ENCODE data around the gene PRKAA1.
A peak's percentile ranks its signal among the peaks of the same experiment; 100 is the strongest.
"Not testable (repeated sequence)": the region's sequence is repeated elsewhere in the genome, so short reads cannot be mapped to it uniquely, and the experiment has no call there.

Gene PRKAA1

DNA sequence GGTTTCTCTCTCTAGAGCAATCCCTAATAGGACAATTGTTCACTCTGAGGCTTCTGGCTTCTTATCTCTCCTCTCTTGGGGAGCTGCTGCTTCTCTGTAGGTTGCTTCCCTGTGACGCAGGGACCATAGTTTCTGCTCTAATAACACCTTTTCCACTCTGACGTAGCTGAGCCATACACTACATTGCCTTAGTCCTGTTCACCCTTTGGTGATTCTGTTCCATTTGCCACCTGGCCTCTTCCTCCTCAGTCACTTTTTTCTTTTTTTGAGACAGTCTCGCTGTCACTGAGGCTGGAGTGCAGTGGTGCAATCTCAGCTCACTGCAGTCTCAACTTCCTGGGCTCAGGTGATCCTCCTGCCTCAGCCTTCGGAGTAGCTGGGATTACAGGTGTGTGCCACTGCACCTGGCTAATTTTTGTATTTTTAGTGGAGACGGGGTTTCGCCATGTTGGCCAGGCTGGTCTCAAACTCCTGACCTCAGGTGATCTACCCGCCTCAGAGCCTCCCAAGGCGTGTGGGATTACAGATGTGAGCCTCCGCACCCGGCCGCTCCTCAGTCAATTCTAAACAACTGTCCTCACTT lies 27.4 kb upstream of the PRKAA1 start:
- DNase-seq = not testable (repeated sequence)

DNA sequence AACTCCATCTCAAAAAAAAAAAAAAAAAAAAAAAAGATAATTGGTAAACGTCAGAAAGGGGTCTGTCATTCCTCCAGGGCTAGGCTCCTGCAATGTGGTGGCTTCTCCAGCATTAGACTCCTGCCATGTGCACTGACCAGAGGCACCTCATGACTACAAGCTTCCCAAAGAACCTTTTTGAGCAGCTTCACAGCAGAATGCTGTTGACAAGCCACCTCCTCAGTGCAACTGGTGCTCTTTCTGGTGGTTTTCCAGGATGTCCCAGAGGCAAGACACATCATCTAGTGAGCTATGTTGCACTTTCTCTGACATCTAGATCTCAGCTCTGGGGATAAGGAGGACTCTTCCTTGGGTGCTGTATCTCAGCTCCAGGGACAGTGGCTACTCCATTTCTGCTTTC lies 25.3 kb upstream of the PRKAA1 start:
- no peak for DNase-seq

DNA sequence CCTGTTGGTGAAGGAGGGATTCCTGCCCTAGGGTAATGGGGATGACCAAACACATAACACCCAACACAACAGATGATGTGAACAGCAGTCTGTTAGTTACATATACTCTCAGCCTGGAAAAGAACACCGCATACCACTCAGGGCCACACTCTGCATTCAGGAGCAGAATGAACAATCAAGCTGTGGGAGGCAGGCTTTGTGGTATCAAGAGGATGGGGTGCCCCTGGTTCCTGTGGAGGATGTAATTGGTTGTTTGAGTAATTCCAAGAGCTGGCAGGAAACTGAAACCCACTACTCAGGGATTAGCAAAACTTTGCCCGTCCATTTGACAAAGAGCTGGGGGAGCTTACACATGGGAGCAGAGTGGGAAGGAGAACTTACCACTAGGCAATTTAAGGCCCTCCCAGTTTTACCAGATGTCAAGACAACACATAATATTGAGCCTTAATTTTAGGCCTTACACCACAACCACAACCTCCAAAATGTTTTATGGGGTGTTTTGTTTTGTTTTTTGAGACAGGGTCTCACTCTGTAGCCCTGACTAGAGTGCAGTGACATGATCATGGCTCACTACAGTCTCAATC lies 15.6 kb upstream of the PRKAA1 start:
- no peak for DNase-seq

DNA sequence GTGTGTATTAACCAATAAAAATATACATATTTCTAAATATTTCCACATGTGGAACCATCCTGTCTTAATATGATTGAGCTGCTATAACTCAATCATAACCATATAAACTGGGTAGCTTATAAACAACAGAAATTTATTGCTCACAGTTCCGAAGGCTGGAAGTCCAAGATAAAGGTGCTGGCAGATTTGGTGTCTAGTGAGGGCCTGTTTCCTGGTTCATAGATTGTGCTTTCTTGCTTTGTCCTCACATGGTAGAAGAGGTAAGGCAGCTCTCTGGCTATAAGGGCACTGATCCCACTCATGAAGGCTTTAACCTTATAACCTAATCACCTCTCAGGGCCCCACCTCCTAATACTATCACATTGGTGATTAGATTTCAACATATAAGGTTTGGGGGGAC lies 14.0 kb upstream of the PRKAA1 start:
- no peak for DNase-seq

DNA sequence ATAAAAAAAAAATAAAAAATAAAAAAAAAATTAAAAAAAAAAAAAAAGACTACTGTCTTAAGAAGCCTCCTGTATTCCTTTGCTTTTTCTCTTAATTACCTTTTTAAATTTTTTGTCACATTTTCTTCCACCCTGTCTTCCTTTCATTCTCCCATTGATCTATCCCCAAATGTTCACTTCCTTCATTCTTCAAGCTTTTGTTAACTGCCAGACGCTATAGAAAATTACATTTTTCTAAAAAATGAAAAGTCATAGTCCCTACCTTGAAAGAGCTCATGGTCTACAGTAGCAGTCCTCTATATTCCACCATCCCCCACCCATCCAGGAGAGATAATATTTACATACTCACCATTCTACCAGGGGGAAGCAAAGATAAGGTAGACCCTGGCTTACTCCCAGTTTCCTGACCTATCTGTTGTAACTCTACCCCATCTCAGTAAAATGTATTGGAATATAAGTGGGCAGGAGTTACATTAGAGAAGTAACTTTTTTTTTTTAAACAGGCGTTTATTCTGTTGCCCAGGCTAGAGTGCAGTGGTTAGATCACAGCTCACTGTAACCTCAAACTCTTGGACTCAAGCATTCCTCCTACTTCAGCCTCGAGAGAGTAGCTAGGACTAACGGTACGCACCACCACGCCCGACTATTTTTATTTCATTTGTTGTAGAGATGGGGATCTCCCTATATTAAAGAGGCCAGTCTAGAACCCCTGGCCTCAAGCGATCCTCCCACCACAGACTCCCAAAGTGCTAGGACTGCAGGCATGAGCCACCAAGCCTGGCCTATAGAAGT lies 3.8 kb upstream of the PRKAA1 start:
- no peak for DNase-seq

DNA sequence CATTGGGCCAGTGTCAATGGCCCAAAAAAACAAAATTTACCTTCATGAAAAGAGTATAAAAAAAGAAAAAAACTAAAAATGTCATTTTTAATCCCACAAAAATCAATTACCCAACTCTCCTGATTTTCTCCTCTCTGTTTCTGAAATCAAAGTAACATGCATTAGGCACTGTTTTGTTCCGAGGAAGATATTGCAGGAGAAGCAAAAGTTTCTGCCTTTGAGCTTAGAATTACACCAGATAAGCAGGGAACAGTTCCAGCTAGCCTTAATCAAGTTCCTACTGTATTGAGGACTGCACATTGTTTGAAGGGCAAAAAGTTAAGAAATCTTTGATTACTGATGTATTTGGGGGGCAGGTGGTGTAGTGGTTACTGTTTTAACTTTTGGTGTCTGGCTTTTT lies 1.1 kb upstream of the PRKAA1 start:
- DNase-seq = peak; percentile 12

DNA sequence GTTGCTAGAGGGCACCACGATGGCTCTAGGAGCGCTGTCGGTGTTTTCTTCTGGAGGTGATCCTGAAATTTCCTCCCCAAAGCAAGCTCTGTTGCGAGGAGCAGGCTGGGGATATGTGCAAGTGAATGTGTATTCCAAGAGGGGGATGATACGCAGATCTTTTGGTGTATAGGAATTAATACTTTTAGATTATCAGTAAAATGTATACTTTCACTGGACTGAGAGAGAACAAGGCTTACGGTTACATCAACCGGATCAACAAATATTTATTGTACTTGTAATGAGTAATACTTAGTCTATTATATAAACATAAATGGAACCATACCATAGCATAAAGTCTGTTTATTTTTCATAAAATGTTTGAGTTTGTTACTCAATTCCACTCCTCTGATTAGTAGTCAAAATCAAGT lies 632 bp upstream of the PRKAA1 start:
- no peak for DNase-seq

DNA sequence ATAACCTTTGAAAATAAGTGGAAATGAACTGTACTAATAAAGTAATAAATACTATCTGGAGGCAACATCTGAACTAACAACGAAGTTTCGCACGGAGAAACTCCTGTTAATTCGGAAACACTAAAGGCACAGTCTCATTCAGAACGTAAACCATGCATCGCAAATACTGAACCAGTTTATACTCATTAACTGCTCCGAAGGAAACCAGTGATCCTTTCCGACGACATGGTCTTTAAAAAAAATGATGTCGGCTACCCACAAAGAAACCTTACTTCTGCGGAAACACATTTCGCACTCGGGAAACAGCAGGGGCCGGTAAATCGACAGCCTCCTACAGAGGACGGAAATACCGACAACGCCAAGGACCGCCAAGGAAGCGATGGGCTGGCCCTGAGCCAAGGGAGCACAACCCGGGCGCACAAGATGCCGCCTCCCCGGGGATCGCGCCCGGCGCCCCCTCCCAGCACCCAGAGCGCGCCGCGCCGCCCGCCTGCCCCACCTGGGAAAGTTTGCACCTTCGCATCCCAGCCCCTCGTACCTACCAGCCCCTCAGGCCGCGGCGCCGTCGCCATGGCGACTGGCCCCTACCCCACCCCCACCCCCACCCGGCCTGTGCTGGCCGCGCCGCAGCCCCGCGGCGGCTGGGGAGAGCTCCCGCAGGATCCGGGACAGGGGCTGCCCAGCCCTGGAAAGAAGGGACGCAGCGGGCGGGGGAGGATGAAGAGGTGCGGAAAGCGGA lies 732 bp downstream of the PRKAA1 start:
- peak; percentile 85 for DNase-seq

DNA sequence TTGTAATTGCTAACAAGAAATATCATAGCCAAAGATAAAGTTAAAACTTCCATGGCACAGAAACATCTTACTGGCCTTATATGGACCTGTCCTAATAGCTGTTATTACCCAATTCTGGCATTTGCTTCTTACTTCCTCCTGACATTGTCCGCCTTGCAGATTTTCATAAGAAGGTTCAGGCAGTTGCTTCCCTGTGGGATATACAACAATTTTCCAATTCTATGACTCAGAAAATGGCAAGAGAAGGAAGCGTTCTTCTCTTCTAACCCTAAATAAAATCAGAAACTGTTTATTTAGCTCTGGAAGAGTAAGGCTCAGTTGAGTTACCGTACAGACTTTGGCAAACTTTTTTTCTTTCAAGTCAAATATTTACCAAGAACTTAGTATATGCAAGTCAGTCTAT lies 1.7 kb downstream of the PRKAA1 start:
- DNase-seq = peak; percentile 41

DNA sequence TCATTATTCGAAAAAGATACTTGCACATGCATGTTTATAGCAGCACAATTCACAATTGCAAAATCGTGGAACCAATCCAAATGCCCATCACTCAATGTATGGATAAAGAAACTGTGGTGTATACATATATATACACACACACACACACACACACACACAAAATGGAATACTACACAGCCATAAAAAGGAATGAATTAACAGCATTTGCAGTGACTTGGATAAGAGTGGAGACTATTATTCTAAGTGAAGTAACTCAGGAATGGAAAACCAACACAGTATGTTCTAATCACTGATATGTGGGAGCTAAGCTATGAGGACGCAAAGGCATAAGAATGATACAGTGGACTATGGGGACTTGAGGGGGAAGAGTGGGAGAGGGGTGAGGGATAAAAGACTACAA lies 3.3 kb downstream of the PRKAA1 start:
- DNase-seq = not testable (repeated sequence)

DNA sequence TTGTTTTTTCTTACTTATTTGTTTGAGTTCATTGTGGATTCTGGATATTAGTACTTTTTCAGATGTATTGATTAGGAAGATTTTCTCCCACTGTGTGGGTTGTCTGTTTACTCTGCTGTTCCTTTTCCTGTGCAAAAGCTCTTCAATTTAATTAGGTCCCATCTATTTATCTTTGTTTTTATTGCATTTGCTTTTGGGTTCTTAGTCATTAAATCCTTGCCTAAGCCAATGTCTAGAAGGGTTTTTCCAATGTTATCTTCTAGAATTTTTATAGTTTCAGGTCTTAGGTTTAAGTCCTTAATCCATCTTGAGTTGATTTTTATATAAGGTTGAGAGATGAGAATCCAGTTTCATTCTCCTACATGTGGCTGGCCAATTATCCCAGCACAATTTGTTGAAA lies 3.8 kb downstream of the PRKAA1 start:
- DNase-seq = not testable (repeated sequence)

DNA sequence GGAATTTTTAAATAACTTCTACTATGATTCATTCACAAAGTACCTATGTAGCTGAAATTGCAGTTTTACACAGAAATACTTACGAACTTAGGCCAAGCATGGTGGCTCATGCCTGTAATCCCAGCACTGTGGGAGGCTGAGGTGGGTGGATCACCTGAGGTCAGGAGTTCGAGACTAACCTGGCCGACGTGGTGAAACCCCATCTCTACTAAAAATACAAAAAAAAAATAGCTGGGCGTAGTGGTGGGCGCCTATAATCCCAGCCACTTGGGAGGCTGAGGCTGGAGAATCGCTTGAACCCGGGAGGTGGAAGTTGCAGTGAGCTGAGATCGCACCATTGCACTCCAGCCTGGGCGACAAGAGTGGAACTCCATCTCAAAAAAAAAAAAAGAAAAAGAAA lies 5.5 kb downstream of the PRKAA1 start:
- DNase-seq = not testable (repeated sequence)

DNA sequence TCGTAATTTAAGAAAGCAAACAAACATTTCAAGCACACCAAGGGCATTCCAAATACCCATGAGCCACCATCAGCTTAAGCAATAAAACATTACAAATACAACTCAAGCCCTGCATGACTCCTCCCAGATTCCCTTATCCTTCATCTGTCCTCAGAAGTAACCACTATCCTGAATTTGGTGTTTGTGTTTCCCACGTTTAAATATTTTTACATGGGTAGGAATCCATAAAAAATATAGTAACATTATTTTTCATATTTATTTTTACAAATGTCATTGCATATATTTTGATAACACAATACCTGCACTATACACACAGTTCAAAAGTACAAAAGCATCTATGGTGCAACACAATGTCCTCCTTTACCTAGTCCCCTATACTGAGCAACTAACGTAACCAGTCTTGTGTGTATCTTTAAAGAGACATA lies 6.4 kb downstream of the PRKAA1 start:
- DNase-seq = peak; percentile 10

DNA sequence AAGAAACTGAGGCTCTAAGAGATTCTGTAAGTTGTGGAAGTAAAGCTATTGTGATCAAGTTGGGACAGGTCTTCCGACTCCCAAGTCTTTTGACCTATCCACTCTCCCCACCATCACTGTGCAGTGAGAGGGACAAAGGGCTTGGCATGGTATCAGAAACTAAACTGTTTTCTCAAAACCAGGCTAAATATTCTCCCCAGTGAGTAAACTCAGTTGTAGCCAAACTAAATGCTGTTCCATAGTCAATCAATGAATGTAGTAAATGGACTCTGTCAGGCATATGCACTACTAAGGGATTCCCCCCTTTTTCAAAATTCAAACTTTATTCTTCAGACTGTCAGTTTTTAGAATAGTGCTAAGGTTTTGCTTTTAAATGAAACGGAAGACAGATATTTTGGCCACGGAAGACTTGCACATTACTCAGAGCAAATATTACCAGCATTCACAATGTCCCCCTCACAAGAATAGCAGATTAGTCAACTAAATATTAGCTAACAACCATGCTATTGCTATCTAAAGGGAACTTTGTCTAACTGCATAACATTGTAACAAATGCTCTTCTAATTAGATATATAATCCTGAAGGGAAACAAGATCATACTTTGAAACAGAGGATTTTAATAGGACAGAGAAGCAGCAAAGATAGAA lies 7.1 kb downstream of the PRKAA1 start:
- DNase-seq = no peak

DNA sequence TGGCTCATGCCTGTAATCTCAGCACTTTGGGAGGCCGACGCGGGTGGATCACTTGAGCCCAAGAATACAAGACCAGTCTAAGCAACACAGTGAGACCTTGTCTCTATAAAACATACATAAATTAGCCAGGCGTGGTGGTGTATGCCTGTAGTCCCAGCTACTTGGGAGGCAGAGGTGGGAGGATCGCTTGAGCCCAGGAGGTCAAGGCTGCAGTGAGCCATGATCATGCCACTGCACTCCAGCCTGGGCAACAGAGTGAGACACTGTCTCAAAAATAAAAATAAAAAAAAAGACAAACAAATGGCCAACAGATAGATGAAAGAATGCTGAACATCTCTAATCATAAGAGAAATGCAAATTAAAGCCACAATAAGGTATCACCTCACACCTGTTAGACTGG lies 9.2 kb downstream of the PRKAA1 start:
- DNase-seq = not testable (repeated sequence)

DNA sequence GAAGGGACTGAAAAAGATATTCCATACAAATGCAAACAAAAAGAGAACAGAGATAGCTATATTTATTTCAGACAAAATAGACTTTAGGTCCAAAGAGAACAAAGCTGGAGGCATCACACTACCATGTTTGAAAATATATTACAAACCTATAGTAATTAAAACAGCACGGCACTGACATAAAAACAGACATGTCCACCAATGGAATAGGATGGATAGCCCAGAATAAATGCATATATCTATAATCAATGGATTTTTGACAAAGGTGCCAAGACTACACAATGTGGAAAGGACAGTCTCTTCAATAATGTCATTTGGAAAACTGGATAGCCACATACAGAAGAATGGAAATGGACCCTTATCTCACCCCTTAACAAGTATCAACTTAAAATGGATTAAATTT lies 10.2 kb downstream of the PRKAA1 start:
- no peak for DNase-seq

DNA sequence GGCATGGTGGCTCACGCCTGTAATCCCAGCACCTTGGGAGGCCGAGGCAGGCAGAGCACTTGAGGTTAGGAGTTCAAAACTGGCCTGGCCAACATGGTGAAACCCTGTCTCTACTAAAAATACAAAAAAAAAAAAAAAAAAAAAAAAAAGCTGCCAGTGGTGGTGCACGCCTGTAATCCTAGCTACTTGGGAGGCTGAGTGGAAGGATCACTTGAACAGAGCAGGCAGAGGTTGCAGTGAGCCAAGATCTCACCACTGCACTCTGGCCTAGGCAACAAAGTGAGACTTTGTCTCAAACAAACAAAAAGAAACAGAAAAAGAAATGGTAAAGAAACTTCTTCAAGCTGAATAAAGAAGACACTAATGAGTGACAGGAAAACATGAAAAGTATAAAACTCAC lies 11.5 kb downstream of the PRKAA1 start:
- DNase-seq = not testable (repeated sequence)

DNA sequence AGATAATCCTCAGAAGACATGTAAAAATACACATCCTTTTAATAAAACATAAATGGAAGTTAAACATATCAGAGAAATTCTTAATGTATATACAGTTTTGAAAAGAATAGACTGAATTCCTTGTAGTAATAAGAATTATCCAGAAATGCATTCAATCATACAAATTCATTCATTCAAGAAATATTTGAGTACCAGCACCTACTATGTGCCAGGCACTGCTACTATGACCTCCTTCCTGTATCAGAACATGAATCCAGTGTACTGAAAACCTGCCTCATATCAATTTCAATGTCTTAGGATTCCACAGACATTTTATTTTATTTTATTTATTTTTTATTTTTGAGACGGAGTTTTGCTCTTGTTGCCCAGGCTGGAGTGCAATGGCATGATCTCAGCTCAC lies 13.3 kb downstream of the PRKAA1 start:
- DNase-seq = no peak

DNA sequence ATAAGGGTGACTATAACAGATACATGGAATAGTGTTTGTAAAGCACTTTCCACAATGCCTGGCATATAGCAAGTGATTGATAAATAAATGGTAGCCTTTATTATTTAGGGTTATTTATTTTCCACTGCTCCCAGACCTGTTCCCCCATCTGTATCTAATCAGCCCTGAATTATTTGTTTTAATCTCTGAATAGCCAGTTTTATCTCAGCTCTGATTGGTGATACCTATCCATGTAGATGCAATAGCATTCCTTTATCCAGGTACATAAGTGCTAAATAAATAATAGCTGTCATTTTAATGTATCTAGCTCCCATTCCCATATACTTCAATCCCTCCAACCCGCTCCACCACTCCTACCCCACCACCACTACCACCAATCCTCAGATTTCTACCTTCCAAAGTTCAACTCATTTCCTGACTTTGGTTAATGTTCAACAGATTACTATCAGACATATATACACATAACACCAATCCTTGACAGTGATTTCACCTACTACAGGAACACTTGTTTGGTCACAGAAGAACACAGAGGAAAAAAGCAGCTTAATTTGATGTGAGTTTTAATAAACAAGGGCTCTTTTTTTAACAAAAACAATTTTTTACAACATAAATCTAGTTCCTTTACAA lies 14.0 kb downstream of the PRKAA1 start:
- DNase-seq = no peak

DNA sequence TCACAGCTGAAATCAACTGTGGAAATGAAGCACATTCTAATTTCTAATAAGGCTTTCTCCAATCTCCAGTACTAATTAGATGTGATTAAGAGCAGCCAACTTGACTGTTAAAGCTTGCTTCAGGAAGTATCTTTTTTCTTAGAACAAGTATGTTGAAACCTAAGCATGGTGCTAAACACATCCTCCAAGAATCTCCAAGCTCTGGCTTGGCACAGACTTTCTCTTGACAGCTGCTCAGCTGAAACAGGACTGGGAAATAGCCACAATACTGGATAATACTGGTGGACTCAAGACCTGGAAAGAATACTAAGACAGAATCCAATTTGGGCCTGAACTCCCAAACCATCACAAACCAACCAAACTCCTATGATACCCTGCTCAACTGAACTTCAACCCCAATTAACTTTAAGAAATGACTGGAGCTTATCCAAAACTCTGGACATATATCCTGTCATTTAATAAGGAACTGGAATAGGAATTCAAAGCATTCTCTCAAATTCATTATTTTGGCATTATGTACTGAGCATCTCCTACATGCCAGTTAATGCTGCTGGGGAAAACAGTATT lies 16.2 kb downstream of the PRKAA1 start:
- DNase-seq = peak; percentile 27

DNA sequence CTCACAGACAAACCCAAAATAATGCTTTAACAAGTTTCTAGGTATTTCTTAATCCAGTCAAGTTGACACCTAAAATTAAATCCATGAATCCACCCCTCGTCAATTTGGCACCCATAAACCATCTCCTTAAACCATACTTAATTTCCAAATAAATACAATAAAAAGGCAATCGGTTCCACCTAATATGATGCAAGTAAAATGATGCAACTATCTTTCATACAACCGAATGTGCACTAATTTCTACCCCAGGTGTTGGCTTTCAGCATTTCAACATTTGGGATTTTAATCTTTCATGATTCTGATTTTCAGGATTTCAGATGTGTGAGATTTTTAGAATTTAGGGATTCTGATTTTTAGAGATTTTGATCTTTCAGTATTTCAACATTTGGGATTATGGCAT lies 17.3 kb downstream of the PRKAA1 start:
- DNase-seq = no peak

DNA sequence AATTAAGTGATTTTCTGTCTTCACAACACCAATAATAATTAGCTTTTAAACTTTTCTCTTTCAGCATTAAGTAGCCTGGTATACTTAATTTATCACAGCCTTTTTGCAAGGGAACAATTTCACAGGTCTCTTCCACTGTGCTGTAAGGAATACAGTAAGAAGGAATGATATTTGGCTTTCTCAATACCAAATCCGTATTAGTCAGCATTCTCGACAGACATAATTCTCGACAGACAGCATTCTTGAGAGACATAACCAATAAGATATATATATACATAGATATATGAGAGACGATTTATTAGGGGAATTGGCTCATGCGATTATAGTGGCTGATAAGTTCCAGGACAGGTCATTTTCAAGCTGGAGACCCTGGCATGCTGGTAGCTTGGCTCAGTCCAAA lies 18.0 kb downstream of the PRKAA1 start:
- no peak for DNase-seq
